SJSA1 (cell line): ENCODE results near the gene GALNTL6. TPM values are rescaled to one million over a fixed set of nuclear protein-coding genes. Genes with fewer than 3 reads are reported as not detected.
"Not testable (repeated sequence)": the region's sequence is repeated elsewhere in the genome, so short reads cannot be mapped to it uniquely, and the experiment has no call there.

Experiments used
- DNase-seq, 2 experiments: peaks; one replicate each; pipeline ENCODE4 v3.0.0-alpha.2; 2015 to 2020; ENCODE audit warnings: low spot score in 2 of 2, low read depth in 1 of 2
- H3K27ac ChIP-seq: fragments of 250-450 bp; sonication (Bioruptor Pico); 2 replicates; pipeline ENCODE4 v1.5.1; 2020; ENCODE audit warnings: mild to moderate bottlenecking, moderate library complexity
- H3K27me3 ChIP-seq: fragments of 250-450 bp; sonication (Bioruptor Pico); replicated peaks from 2 replicates; pipeline ENCODE4 v1.5.1; 2020; ENCODE audit warnings: mild to moderate bottlenecking, moderate library complexity
- H3K36me3 ChIP-seq: fragments of 250-450 bp; sonication (Bioruptor Pico); 2 replicates; pipeline ENCODE4 v1.5.1; 2020; ENCODE audit warnings: mild to moderate bottlenecking
- H3K4me1 ChIP-seq: fragments of 250-450 bp; sonication (Bioruptor Pico); replicated peaks from 2 replicates; pipeline ENCODE4 v1.6.1; 2021; ENCODE audit warnings: mild to moderate bottlenecking
- H3K4me3 ChIP-seq: fragments of 250-450 bp; sonication (Bioruptor Pico); 2 replicates; pipeline ENCODE4 v1.5.1; 2020; ENCODE audit warnings: mild to moderate bottlenecking
- H3K9me3 ChIP-seq: fragments of 250-450 bp; sonication (Bioruptor Pico); replicated peaks from 2 replicates; pipeline ENCODE4 v1.5.1; 2020; ENCODE audit warnings: mild to moderate bottlenecking
- total RNA-seq: library from RNA; depleted of rRNA; stranded (reverse); fragments of >200 nt; shearing (Covaris generic); gene quantifications from 2 replicates; pipeline ENCODE4 v1.2.3, GENCODE V29; 2014

GALNTL6 gene
- total RNA-seq, 1 experiment from 2014 or later = 0.08 TPM

DNA sequence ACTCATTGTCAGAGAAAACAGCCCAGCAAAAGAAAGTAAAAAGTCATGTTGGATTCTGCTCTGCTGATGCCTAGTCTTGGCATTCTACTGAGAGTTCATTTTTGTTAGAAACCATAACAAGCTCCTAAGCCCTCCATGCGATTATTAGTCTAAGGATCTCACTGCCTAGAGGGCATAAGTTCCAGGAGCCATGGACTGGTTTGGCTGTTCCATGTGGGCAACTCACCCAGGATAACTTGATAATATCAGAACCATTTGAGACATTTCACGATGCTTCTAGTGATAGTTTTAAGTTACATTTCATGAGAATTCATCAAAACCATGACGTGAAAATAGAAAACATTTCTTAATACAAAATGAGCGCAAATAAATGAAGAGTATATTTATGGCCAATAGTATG is 978.6 kb downstream of the GALNTL6 start:
- Histone ChIP-seq H3K4me1 (no peaks in the 10 kb centered on the region), H3K27ac (no peak overlapping the region), H3K4me3 (no peak overlapping the region), H3K27me3 (no peaks in the 10 kb centered on the region), H3K9me3 (no peaks in the 10 kb centered on the region), H3K36me3 (no peaks in the 10 kb centered on the region)
- DNase-seq = no peak

- Histone ChIP-seq H3K27me3 (no peaks in the 10 kb centered on the region), H3K36me3 (no peaks in the 10 kb centered on the region), H3K27ac (no peak overlapping the region), H3K4me3 (no peak overlapping the region), H3K9me3 (no peaks in the 10 kb centered on the region), H3K4me1 (no peaks in the 10 kb centered on the region)
- DNase-seq = no peak
These were observed 980.5 kb downstream of the GALNTL6 start for GRCh38 chr4:172793565-172794306.

GRCh38 chr4:172794307-172794703 is 981.1 kb downstream of the GALNTL6 start:
- Histone ChIP-seq H3K4me3 (no peak overlapping the region), H3K27me3 (no peaks in the 10 kb centered on the region), H3K27ac (no peak overlapping the region), H3K36me3 (no peaks in the 10 kb centered on the region), H3K9me3 (no peaks in the 10 kb centered on the region), H3K4me1 (no peaks in the 10 kb centered on the region)
- no peak for DNase-seq

DNA sequence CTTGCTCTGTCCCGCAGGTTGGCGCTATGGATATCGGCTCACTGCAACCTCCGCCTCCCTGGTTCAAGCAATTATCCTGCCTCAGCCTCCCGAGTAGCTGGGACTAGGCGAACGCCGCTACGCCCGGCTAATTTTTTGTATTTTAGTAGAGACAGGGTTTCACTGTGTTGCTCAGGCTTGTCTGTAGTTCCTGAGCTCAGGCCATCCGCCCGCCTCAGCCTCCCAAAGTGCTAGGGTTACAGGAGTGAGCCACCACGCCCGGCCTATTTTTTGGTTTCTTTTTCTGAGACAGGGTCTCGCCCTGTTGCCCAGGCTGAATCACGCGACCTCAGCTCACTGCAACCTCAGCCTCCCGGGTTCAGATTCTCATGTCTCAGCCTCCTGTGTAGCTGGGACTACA is 984.1 kb downstream of the GALNTL6 start:
- not testable (repeated sequence) for DNase-seq, H3K27me3 ChIP-seq, H3K36me3 ChIP-seq, H3K4me3 ChIP-seq, H3K4me1 ChIP-seq, H3K27ac ChIP-seq, H3K9me3 ChIP-seq

DNA sequence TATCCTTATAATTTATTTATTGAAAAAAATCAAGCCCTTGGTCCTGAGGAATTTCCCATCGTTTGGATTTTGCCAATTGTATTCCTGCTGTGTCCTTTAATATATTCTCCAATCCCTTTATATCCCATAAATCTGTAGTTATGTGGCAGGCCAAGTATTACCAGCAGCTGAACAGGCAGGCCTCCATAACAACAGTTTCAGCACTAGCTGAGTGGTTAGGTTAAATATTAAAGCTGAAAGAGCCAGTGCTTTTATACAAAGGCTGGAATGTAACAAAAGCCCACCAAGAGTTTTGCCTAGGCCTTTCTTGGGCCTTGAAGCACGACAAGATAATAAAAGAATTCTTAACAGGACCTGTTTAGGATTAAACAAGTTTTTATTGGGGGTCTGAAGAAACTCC is 988.8 kb downstream of the GALNTL6 start:
- H3K36me3 ChIP-seq = no peaks in the 10 kb centered on the region
- H3K9me3 ChIP-seq = no peaks in the 10 kb centered on the region; the same call in 1 of the 2 replicates
- DNase-seq = no peak
- no peaks in the 10 kb centered on the region for H3K4me1 ChIP-seq
- H3K4me3 ChIP-seq = no peak overlapping the region
- H3K27me3 ChIP-seq = peaks cover 3% of the 10 kb centered on the region; the same call in 1 of the 2 replicates
- H3K27ac ChIP-seq = no peak overlapping the region

GRCh38 chr4:172806841-172807240 is 993.6 kb downstream of the GALNTL6 start:
- H3K9me3 ChIP-seq = no peaks in the 10 kb centered on the region
- no peak overlapping the region for H3K4me3 ChIP-seq
- no peak overlapping the region for H3K27ac ChIP-seq
- no peaks in the 10 kb centered on the region for H3K36me3 ChIP-seq
- H3K4me1 ChIP-seq = no peaks in the 10 kb centered on the region
- peaks cover 5% of the 10 kb centered on the region; the same call in 1 of the 2 replicates for H3K27me3 ChIP-seq
- no peak for DNase-seq

- no peak for DNase-seq
- Histone ChIP-seq H3K9me3 (no peaks in the 10 kb centered on the region), H3K36me3 (no peaks in the 10 kb centered on the region), H3K4me3 (no peak overlapping the region), H3K27me3 (peaks cover 5% of the 10 kb centered on the region; the same call in 1 of the 2 replicates), H3K27ac (no peak overlapping the region), H3K4me1 (no peaks in the 10 kb centered on the region)
These were observed 995.0 kb downstream of the GALNTL6 start for GRCh38 chr4:172808196-172808595.

DNA sequence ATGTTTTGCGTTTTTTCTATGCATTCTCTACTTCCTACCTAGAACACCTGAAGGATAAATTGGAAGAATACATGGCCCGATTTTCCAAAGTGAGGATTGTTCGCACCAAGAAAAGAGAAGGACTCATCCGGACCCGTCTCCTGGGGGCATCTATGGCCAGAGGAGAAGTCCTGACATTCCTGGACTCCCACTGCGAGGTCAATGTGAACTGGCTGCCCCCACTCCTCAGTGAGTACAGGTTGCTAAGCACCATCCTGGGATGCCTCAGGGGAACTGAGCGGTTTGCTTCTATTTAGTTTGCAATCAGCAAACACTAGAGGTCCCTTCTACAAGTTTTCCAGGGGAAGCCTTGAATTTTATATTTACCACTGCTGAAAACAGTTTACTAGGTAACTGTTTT is 996.1 kb downstream of the GALNTL6 start:
- Histone ChIP-seq H3K9me3 (no peaks in the 10 kb centered on the region), H3K27ac (no peak overlapping the region), H3K36me3 (no peaks in the 10 kb centered on the region), H3K27me3 (peaks cover 5% of the 10 kb centered on the region; the same call in 1 of the 2 replicates), H3K4me1 (no peaks in the 10 kb centered on the region), H3K4me3 (no peak overlapping the region)
- DNase-seq = no peak

DNA sequence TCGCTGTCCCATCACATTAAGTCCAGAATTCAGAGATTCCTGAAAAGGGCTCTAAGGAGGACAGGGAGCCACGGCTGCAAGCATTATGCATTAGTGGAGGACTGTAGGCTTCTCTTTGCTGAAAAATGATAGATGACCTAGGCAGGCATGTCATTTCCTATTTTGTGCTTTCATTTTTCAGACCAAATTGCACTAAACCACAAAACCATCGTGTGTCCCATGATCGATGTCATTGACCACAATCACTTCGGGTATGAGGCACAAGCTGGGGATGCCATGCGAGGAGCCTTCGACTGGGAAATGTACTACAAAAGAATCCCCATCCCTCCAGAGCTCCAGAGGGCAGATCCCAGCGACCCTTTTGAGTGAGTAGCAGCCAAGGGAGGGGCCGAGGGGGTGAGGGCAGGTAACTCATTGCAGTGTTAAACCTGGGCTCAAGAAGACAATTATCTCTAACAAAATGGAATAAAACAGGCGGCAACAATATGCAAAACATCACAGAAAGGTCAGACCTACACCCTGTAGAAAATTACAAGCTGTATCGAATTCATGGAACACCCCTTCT is 1000.2 kb downstream of the GALNTL6 start:
- no peak for DNase-seq
- peaks cover 9% of the 10 kb centered on the region; the same call in 1 of the 2 replicates for H3K27me3 ChIP-seq
- no peaks in the 10 kb centered on the region for H3K36me3 ChIP-seq
- H3K4me3 ChIP-seq = no peak overlapping the region
- no peaks in the 10 kb centered on the region for H3K9me3 ChIP-seq
- H3K27ac ChIP-seq = no peak overlapping the region
- no peaks in the 10 kb centered on the region for H3K4me1 ChIP-seq

DNA sequence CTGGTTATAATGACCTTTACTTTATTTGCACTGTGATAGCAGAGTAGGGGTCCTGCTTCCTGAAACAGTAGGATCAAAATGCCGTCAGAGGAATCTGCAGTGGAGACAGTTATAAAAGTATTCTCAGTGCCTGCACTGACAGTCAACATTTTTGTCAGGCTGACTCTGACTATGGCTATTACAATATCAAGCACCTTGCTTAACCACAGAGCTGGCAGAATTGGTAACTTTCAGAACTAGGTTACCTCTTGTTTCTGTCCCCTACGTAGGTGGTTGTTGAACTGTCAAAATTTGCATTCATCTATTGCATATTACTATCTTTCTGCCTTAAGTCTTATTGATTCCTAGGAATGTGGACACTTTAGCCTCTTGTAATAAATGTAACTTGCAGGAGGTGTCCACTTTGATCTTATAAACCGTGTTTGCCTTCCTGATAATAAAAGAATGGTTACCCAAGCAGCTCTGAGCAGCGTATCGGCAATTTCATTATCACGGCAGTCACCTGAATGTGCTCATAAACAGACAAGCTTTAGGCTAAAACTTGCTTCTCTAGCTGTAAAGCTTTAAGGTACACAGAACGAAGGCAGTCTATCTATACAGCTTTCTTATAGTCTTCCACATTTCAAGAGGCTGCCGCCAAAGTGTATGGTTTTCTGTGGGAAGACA is 1002.4 kb downstream of the GALNTL6 start:
- DNase-seq = no peak
- H3K4me1 ChIP-seq = no peaks in the 10 kb centered on the region
- H3K27ac ChIP-seq = no peak overlapping the region
- H3K27me3 ChIP-seq = 0 out of 2 replicates have a peak, but pooled peaks cover 6% of the 10 kb centered on the region
- H3K36me3 ChIP-seq = no peaks in the 10 kb centered on the region
- no peaks in the 10 kb centered on the region for H3K9me3 ChIP-seq
- no peak overlapping the region for H3K4me3 ChIP-seq

- H3K27ac ChIP-seq = no peak overlapping the region
- H3K27me3 ChIP-seq = peaks cover 9% of the 10 kb centered on the region; the same call in 1 of the 2 replicates
- H3K4me3 ChIP-seq = no peak overlapping the region
- no peaks in the 10 kb centered on the region for H3K4me1 ChIP-seq
- no peaks in the 10 kb centered on the region for H3K9me3 ChIP-seq
- H3K36me3 ChIP-seq = no peaks in the 10 kb centered on the region
- DNase-seq = no peak
These were observed 1005.7 kb downstream of the GALNTL6 start for GRCh38 chr4:172818901-172819300.

GRCh38 chr4:172819353-172819752 is 1006.1 kb downstream of the GALNTL6 start:
- Histone ChIP-seq H3K27me3 (peaks cover 9% of the 10 kb centered on the region; the same call in 1 of the 2 replicates), H3K4me3 (no peak overlapping the region), H3K4me1 (no peaks in the 10 kb centered on the region), H3K9me3 (no peaks in the 10 kb centered on the region), H3K36me3 (no peaks in the 10 kb centered on the region), H3K27ac (no peak overlapping the region)
- DNase-seq = no peak

DNA sequence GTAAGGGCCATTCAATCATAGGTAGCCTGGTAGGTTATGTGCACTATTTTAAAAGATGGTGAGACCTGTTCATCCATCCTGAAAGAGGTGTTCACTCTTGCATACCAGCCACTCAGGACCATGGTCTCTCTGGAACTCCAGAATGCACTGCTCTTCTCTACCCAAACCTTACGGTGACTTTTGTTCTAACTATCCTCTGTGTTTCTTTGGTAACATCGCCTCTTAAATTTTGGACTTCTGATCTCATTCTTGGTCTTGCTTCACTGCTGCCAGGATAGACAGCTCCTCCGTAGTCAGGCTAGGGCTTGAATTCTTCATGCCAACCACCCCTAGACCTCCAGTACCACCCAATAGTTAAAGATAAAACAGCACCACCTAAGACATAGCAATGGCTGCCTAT is 1009.1 kb downstream of the GALNTL6 start:
- peaks cover 5% of the 10 kb centered on the region; the same call in 1 of the 2 replicates for H3K27me3 ChIP-seq
- DNase-seq = no peak
- H3K4me3 ChIP-seq = no peak overlapping the region
- H3K36me3 ChIP-seq = no peaks in the 10 kb centered on the region
- no peaks in the 10 kb centered on the region for H3K9me3 ChIP-seq
- H3K27ac ChIP-seq = no peak overlapping the region
- H3K4me1 ChIP-seq = no peaks in the 10 kb centered on the region

GRCh38 chr4:172826346-172826745 is 1013.1 kb downstream of the GALNTL6 start:
- Histone ChIP-seq H3K27me3 (peaks cover 3% of the 10 kb centered on the region; the same call in 1 of the 2 replicates), H3K27ac (no peak overlapping the region), H3K4me1 (no peaks in the 10 kb centered on the region), H3K4me3 (no peak overlapping the region), H3K9me3 (no peaks in the 10 kb centered on the region), H3K36me3 (no peaks in the 10 kb centered on the region)
- no peak for DNase-seq
